Kidney capillary endothelial cell (primary cell): ENCODE measurements around the gene PTGFRN.
"Not testable (repeated sequence)": the region's sequence is repeated elsewhere in the genome, so short reads cannot be mapped to it uniquely, and the experiment has no call there.

ENCODE experiments used
- DNase-seq: peaks from one replicate; pipeline ENCODE4 v3.0.0-alpha.2; 2018; ENCODE audit warnings: low spot score

The PTGFRN gene

DNA sequence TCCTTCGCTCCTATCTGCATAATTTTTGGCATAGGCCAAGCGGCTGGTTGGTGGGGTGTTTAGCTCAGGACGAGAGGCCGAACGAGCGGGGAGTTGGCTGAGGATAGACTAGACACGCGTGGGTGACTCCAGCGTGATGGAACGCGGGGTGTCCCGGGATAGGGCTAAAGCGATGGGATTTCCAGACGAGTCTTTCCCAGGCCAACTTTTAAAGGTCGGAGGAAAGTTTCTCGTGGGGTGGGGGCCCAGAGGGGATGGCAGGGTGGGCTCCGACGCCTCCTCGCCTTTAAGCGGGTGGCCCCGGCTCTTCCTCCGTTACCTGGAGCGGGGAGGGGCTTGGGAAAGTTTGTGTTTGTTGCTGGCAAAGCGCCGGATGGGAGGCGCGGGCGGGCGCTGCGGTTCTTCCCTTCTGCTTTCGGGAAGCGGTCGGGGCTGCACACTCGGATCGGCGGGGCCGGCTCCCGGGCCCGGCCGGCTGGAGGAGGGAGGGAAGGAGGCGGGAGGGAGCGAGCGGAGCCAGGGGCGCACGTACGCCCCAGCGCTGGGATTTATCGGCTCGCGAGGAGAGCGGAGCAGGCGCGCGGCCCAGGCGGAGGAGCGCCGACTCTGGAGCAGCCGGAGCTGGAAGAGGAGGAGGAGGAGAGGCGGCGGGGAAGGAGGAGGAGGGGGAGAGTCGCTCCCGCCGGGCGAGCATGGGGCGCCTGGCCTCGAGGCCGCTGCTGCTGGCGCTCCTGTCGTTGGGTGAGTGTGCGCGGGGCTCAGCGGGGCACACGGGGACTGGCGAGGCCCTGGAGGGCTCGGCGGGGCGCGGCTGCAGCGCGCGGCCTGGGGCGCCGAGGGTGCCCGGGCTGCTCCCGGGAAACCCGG, at the start of gene PTGFRN:
Gene PTGFRN, plus strand, starts transcription at position 405 of the 867 bp plus-strand sequence. Its CDS starts 288 bp downstream, at position 693.
- DNase-seq = no peak

DNA sequence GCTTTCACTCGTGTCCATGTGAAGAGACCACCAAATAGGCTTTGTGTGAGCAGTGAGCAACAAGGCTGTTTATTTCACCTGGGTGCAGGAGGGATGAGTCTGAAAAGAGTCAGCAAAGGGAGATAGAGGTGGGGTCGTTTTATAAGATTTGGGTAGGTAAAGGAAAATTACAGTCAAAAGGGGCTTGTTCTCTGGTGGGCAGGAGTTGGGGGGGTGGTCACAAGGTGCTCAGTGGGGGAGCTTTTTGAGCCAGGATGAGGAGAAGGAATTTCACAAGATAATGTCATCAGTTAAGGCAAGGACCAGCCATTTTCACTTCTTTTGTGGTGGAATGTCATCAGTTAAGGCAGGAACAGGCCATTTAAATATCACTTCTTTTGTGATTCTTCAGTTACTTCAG, 49.5 kb upstream of the PTGFRN start:
- DNase-seq = not testable (repeated sequence)

DNA sequence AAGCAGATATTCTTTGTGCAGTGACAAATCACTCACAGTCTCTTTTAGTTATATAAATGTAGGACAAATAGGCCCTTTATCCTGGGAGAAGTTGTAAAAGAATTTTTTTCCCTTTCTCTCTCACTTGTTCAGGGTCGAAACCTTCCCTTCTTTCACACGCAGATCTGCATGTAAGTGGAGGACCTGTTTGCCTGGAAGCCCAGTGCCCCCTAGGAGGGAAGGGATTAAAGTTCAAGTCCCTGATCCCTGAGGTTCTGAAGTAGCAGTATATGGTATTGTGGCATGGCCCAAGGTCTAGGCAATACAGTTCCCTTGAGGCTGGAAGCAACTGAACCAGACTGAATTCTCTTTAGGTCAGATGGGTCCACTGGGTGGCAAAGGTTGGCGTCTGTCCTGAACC, 48.6 kb upstream of the PTGFRN start:
- no peak for DNase-seq

DNA sequence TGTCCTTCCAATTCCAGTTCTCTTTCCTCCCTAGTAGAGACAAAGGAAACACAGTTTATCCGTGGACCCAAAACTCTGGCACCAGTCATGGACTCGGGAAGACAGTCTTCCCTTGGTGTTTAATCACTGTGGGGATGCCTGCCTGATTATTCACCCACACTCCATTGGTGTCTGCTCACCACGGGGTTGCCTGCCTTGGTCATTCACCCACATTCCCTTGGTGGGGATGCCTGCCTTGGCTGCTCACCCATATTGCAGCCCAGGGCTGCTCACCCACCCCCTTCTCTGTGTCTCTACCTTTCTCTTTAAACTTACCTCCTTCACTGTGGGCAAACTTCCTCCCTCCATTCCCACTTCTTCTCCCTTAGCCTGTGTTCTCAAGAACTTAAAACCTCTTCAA, 46.7 kb upstream of the PTGFRN start:
- not testable (repeated sequence) for DNase-seq

DNA sequence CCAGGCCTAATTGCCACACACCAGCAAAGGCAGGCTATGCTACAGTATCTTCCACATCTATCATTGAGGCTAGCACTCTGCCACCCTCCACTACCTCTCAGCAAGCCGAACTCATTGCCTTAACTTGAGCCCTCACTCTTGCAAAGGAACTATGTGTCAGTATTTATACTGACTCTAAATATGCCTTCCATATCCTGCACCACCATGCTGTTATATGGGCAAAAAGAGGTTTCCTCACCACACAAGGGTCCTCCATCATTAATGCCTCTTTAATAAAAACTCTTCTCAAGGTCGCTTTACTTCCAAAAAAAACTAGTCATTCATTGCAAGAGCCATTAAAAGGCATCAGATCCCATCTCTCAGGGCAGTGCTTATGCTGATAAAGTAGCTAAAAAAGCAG, 43.2 kb upstream of the PTGFRN start:
- not testable (repeated sequence) for DNase-seq

DNA sequence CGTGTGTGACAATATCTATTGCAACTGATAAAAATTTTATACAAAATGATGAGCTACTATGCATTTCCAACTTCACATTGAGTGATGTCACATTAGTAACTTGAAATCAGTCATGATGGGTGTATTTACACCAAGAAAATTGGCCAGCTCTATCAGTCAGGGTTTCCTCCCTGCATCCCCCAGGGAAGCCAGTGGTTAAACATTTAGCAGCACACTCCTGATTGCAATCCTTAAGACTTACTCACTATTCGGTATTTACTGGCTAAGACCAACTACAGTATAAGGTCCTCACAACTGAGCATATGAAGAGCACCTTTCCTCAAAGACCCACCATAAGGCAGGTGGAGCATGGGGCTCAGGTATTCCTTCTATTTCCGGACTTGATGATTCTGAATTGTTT, 41.3 kb upstream of the PTGFRN start:
- DNase-seq = no peak

DNA sequence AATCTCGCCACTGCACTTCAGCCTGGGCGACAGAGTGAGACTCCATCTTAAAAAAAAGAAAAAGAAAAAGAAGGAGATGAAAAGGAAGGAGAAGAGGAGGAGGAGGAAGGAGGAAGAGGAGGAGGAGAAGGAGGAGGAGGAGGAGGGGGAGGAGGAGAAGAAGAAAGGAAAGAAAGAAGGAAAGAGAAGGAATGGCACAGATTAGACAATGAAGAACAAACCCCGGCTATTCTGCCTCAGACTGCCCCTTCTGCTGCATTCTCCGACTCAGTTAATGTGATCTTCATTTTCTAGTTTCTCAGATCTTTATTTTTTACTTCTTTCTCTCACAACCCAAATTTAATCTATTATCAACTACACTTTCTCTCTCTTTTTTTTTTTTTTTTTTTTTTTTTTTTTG, 40.1 kb upstream of the PTGFRN start:
- DNase-seq = no peak

DNA sequence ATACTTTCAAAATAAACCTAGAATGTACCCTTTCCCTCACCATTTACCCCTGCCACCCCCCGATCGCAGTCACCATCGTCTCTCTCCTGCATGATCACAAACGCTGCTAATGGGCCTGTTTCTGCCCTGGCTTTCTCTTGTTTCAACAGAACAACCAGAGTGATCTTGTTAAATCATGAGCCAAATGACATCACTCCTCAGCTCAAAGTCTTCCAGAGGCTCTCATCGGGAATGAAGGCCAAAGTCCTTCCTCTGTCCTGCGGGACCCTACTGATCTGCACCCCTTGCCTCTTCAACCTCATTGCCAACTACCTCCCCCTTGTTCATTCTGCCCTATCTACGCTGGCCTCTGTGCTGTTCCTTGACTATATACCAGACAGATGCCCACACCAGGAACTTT, 39.4 kb upstream of the PTGFRN start:
- DNase-seq = no peak

DNA sequence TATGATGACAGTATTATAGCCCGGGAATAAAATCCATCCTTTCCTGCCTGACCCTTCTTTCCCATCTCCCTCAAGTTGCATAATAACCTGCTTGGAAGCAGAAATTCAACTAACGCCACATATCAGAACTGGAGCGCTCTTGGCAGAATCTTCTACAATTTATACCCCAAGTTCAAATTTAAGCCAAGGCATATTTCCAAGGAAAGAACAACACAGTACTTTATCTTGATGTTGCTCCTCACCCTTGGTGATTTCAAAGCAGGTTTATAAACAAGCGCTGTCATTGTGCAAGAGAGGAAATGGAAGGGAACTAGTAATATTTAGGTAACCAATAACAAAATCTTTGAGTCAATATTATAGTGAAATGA, 38.0 kb upstream of the PTGFRN start:
- DNase-seq = no peak

DNA sequence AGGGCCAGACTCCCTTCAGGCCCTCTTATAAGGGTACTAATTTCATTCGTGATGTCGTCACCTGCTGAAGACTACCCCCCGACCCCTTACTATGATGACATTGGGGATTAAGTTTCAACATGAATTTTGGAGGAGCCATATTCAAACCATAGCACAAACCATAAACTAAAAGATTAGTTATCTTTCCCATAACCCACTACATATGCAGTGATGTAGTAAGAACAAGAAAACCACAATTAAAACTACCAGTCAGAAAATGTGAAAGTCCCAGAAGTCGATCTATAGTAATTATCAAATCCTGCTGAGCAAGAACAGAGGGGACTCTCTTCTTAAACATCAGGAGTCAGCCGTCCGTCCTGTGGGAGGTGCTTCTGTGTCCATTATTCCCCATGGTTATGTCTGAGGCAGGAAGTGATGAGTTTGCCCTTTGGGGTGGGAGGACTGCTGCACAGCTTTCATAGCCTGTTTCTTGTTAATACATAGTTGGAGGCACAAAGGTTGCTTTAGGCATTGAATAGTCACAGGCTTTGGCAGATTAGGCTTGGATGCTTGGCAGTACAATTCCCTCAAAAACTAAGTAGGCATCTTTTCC, 35.9 kb upstream of the PTGFRN start:
- DNase-seq = peak; percentile 56

DNA sequence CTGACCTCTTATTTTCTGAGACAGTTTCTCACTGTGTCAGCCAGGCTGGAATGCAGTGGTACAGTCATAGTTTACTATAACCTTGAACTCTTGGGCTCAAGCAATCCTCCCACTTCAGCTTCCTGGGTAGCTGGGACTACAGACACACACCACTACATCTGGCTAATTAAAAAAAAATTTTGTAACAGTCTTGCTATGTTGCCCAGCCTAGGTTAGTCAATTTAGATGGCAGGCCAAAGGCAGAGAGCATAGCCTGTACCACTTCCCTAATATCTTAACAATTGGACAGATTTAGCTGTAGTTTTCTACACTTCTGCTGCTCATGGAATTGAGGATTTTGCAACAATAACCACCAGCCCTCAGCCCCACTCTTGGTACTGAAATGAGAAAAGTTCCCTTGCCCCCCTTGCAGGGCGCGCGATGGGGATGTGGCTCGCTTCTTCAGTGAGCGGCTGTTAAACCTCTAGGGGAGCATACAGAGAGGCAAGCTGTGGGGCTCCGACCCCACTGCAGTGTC, 34.9 kb upstream of the PTGFRN start:
- DNase-seq = no peak

DNA sequence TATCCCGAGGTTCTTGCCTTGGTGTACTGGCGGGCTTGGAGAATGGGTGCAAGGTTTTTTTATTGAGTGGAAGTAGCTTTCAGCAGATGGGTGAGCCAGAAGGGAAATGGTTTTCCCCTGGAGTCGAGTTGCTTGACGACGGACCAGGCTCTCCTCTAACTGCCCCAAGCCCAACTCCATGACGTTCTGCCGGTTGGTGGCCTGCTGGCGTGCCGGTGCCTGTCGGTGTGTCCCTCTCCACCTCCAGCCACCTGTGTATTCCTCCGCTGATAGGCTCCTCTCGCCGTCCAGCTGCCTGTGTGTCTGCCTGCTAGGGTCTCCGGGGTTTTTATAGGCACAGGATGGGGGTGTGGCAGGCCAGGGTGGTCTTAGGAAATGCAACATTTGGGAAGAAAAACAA, 34.3 kb upstream of the PTGFRN start:
- no peak for DNase-seq

DNA sequence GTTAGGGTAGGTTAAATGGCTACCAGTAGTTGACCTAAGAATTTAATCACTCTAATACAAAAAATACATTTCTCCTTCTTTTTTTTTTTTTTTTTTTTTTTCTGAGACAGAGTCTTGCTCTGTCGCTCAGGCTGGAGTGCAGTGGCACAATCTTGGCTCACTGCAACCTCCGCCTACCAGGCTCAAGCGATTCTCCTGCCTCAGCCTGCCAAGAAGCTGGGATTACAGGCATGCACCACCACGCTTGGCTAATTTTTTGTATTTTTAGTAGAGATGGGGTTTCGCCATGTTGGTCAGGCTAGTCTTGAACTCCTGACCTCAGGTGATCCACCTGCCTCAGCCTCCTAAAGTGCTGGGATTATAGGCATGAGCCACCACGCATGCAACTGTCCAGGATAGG, 33.8 kb upstream of the PTGFRN start:
- DNase-seq = not testable (repeated sequence)

DNA sequence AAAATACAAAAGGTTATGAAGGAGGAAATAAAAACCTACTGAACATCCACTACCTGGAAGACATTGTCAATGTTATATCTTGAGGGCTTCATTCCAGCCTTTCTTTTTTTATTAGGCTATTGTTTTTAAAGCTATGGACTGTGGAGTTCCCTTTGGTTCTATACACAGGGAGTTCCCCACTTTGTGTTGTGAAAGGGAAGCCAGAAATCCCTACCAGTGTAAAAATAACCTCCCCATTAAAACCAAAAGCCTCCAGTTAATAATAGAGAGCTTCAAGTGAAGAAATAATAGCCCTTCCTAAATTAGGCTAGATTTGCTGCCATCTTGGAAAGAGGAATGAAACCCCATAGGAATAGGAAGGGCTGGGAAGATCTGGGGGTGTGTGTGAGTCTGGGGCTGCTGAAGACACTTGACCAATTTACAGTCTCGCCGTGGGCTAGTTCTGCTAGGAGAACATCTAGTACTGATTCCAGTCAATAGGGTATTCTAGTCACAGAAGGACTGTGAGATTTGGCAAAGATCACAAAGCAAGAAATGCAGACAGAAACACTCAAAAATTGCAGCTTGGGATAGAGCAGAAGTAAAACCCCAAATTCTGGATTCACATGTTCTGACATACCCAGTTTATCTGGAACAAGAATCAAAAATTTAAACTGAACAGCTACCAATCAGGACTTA, 32.4 kb upstream of the PTGFRN start:
- DNase-seq = no peak

DNA sequence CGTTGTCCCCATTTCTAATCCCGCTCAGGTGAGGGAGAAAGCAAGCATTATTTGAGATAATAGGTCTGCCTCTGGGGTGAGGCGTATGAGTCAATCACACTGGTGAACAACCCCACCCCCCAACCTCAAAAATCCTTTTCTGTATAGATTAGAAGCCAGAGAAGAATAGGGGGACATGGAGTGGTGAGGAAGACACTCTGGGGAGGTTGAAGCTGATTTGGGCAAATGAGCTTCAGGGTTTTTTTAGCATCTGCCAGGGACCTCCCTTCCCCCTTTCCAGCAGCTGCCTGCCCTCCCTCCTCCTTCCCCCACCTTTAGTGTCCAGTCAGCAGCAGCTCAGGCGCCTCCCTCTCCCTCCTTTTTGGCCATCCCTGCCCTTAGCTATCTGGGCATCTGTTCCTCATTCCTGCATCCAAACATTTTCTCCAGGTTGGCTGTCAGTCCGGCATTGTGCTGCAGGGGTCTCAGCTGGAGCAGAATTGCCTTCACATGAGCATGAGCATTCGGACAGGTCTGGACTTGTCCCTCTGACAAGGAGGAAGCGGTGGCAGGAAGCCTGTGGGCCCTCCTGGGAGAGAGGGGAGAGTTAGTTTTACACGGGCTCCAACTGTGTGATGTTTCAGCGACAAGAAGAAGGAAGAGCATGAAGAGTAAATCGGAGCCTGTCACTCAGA, 30.8 kb upstream of the PTGFRN start:
- peak; percentile 68 for DNase-seq

DNA sequence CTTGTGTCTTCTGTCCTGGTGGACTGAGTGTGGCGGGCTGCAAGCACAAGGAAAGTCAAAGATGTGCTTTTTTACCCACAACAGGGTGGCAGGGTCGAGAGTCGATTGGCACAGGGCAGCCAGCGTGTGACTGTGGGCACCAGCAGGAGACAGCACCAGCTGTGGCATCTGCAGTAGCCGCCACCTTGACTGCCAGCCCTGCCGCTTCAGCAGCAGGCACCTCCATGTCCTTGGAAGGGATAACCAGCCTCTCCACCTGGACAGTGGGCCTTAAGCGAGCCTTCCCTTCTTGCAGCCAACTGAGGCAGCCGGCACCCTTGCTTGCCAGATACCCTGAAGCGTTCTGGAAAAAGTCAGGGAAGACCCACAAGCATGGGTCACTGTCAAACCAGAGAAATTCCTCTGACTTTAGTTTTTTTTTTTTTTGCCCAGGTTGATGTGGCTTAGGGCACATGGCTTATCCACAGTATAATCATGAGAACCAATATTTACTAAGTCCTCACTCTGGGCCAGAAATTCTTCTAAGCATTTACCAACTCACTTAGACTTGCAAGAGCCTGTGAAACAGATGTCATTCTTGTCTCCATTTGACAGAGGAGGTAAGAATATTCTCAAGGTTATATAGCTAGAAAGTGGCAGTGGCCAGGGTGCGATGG, 30.1 kb upstream of the PTGFRN start:
- no peak for DNase-seq

DNA sequence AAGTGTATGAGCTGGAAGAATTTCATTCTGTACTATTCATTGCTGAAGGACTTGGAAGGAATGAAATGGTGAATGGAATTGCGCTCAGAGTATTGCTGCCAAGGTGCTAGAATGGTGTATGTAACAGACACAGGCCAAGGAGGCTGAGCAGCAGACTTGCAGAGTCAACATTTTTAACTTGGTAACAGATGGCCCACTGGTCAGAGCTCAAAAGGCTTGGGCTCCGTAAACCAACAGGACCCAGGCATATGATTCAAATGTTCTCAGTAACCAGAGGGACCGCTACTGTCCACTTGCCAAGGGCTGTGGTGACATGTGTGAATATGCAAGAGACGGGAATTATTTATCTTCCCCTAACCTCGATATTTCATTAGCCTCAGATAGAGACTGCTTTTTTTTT, 28.8 kb upstream of the PTGFRN start:
- no peak for DNase-seq

DNA sequence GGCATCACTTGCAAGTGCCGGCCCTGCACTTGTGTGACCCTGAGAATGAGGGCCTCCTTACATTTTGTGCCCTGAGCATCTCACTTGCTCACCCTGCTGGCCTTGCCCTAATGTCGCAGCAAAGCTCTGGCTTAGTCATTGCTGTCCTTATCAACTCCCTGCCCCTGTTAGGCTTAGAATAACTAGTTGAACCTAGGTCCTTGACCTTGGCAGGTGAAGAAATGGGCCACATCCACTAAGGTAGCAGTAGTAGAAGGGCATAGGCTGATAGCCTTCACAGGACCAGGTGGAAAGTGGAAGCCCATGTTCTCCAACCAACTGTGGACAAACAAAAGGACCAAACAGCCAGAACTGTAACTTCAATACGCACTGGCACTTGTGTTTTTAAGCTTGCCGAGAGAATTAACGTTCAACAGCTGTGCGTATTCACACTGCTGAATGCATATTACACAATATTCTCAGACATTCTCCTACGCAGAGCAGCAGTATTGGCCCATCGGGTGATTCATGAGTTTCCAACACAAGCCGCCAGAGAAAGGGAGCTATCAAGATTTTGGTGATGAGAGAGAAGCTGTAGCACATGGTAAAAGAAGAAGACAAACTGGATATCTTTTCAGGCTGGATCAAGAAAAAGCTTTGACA, 27.7 kb upstream of the PTGFRN start:
- DNase-seq = peak; percentile 33

DNA sequence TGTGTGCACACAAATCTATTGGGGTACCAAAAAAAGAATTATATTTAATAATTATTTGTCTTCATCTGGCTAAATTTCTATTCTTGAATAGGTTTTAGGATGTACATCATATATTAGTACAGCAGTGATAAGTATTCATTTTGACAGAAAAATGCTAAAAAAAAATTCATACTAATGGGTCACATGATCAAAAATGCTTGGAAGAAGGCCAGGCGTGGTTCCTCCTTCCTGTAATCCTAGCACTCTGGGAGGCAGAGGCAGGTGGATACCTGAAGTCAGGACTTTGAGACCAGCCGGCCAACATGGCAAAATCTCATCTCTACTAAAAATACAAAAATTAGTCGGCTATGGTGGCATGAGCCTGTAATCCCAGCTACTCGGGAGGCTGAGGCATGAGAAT, 26.9 kb upstream of the PTGFRN start:
- DNase-seq = no peak

DNA sequence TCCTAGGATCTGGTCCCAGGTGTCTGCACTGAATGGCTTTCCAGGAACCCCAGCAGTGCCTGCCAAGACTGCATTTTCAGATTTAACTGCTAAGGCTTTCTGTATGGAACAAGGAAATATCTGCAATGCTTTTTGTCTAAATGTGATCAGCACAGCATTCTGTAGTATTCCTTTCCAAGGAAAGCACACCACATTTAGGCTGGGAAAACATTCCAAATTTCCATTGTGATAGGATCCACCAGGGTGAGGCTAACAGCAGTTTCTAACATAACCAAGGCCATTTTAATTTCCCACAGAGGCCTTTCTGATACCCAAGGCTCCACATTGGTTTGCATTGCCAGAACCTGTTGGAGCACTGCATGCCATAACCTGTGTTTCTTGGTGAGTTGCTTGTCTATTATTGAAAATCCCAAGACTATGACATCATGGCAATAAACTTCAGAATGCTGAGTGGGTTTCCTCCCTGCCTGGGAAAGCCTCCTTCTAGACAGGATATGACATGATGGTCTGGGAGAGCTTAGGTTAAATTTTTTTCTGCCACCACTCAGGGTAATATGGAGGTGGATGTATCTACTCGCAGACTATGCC, 23.3 kb upstream of the PTGFRN start:
- DNase-seq = peak; percentile 84

DNA sequence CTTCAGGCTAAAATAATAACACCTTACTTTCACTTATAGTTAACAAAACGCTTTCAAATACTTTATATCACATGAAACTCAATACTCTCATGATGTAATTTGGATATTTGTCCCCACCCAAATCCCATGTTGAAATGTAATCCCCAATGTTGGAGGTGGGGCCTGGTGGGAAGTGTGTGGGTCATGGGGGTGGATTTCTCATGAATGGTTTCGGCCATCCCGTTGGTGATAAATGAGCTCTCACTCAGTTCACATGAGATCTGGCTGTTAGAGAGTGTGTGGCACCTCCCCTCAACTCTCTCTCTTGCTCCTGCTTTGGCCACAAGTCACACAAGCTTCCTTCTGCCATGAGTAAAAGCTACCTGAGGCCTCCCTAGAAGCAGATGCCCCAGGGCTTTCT, 22.5 kb upstream of the PTGFRN start:
- no peak for DNase-seq
